HL-60 (cell line): ENCODE measurements around the gene PTPRK.

ENCODE experiments used
- GABPA ChIP-seq: IDR thresholded peaks from 2 replicates; pipeline ENCODE4 v1.6.1; 2012; ENCODE audit warnings: low read depth
- TF ChIP-seq, protein P1 (sequence below): IDR thresholded peaks from one replicate; pipeline ENCODE4 v1.5.1; 2011; ENCODE audit warnings: low read length, control low read depth, inconsistent platforms; ENCODE audit not compliant: insufficient read depth
- TF ChIP-seq, protein P2 (sequence below): IDR thresholded peaks from 2 replicates; pipeline ENCODE4 v1.6.1; 2012; ENCODE audit warnings: low read depth; ENCODE audit not compliant: insufficient replicate concordance

DNA sequence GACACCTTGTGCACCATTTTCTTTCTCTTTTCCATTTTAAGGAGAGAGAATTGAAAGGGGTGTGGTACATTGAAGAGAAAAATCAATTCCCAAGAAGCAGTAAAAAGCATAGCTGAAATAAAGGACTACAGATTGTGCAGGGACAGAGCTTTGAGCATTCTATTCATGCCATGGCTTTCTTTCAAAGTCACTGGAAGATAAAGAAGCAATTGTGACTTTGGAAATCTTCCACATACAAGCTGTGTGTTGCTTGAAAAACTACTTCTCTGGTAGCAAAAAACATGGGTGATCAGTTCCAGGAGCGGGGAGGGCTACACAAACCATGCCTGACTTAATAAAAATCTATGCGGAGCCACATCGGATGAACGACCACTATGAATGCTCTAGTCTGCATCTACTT is 389.4 kb downstream of the PTPRK start:
- TF ChIP-seq, protein P1, sequence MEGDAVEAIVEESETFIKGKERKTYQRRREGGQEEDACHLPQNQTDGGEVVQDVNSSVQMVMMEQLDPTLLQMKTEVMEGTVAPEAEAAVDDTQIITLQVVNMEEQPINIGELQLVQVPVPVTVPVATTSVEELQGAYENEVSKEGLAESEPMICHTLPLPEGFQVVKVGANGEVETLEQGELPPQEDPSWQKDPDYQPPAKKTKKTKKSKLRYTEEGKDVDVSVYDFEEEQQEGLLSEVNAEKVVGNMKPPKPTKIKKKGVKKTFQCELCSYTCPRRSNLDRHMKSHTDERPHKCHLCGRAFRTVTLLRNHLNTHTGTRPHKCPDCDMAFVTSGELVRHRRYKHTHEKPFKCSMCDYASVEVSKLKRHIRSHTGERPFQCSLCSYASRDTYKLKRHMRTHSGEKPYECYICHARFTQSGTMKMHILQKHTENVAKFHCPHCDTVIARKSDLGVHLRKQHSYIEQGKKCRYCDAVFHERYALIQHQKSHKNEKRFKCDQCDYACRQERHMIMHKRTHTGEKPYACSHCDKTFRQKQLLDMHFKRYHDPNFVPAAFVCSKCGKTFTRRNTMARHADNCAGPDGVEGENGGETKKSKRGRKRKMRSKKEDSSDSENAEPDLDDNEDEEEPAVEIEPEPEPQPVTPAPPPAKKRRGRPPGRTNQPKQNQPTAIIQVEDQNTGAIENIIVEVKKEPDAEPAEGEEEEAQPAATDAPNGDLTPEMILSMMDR: no peak
- TF ChIP-seq GABPA: no peak
- TF ChIP-seq, protein P2, sequence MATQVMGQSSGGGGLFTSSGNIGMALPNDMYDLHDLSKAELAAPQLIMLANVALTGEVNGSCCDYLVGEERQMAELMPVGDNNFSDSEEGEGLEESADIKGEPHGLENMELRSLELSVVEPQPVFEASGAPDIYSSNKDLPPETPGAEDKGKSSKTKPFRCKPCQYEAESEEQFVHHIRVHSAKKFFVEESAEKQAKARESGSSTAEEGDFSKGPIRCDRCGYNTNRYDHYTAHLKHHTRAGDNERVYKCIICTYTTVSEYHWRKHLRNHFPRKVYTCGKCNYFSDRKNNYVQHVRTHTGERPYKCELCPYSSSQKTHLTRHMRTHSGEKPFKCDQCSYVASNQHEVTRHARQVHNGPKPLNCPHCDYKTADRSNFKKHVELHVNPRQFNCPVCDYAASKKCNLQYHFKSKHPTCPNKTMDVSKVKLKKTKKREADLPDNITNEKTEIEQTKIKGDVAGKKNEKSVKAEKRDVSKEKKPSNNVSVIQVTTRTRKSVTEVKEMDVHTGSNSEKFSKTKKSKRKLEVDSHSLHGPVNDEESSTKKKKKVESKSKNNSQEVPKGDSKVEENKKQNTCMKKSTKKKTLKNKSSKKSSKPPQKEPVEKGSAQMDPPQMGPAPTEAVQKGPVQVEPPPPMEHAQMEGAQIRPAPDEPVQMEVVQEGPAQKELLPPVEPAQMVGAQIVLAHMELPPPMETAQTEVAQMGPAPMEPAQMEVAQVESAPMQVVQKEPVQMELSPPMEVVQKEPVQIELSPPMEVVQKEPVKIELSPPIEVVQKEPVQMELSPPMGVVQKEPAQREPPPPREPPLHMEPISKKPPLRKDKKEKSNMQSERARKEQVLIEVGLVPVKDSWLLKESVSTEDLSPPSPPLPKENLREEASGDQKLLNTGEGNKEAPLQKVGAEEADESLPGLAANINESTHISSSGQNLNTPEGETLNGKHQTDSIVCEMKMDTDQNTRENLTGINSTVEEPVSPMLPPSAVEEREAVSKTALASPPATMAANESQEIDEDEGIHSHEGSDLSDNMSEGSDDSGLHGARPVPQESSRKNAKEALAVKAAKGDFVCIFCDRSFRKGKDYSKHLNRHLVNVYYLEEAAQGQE: no peak
